ENCODE results near the gene CCL3.

Gene CCL3

GRCh38 chr17:36070427-36070826, 19.5 kb downstream of the CCL3 start:
- H3K4me3 ChIP-seq (ENCODE audit: low read depth, low read length), result no peak overlapping the region
- TF ChIP-seq CTCF (IDR thresholded peaks at IDR 0.05; ENCODE audit: low read depth, low read length), result no peak

- no peak overlapping the region for H3K4me3 ChIP-seq (ENCODE audit: low read depth, low read length)
- TF ChIP-seq CTCF (IDR thresholded peaks at IDR 0.05; ENCODE audit: low read depth, low read length), result no peak
Observed at GRCh38 chr17:36069136-36069535, 20.8 kb downstream of the CCL3 start.

GRCh38 chr17:36068524-36068923, 21.4 kb downstream of the CCL3 start:
- no peak overlapping the region for H3K4me3 ChIP-seq (ENCODE audit: low read depth, low read length)
- no peak for TF ChIP-seq CTCF (IDR thresholded peaks at IDR 0.05; ENCODE audit: low read depth, low read length)

GRCh38 chr17:36066365-36066985, 23.5 kb downstream of the CCL3 start:
- H3K4me3 ChIP-seq (ENCODE audit: low read depth, low read length), result no peak overlapping the region
- TF ChIP-seq CTCF (IDR thresholded peaks at IDR 0.05; ENCODE audit: low read depth, low read length), result no peak

- TF ChIP-seq CTCF (IDR thresholded peaks at IDR 0.05; ENCODE audit: low read depth, low read length), result no peak
- no peak within 1 kb of the TSS for H3K4me3 ChIP-seq (ENCODE audit: low read depth, low read length)
Observed at GRCh38 chr17:36063786-36064541, 26.0 kb downstream of the CCL3 start, which contains the start of gene CCL18. Gene CCL18 (plus strand): TSS chr17:36064272. CDS start chr17:36064343, 71 bp downstream.

GRCh38 chr17:36060816-36061215, 29.1 kb downstream of the CCL3 start:
- TF ChIP-seq CTCF (IDR thresholded peaks at IDR 0.05; ENCODE audit: low read depth, low read length), result no peak
- H3K4me3 ChIP-seq (ENCODE audit: low read depth, low read length), result no peak overlapping the region

- no peak overlapping the region for H3K4me3 ChIP-seq (ENCODE audit: low read depth, low read length)
- TF ChIP-seq CTCF (IDR thresholded peaks at IDR 0.05; ENCODE audit: low read depth, low read length), result no peak
Observed at GRCh38 chr17:36059406-36059805, 30.5 kb downstream of the CCL3 start.
